WTC11 (cell line): ENCODE data around the gene UGT1A9. TPM values are rescaled to one million over a fixed set of nuclear protein-coding genes. Genes with fewer than 3 reads are reported as not detected.

Experiments
- ATAC-seq: fragments of 200-7000 bp; cut with Tn5 transposase; 2 replicates; pipeline ENCODE4 v1.10.0; 2021; ENCODE audit warnings: mild to moderate bottlenecking, moderate library complexity
- CTCF ChIA-PET: fragments of 300-600 bp; sonication (Branson Sonifier 250); formaldehyde crosslinking; loops from one replicate; lab custom pipeline; 2021; ENCODE audit warnings: antibody characterized with exemption; lab: Charles Lee
- POLR2A ChIA-PET: fragments of 350-600 bp; sonication (Branson Sonifier 250); formaldehyde crosslinking; loops from one replicate; lab custom pipeline; 2021; ENCODE audit warnings: antibody characterized with exemption; lab: Charles Lee
- DNase-seq: peaks from one replicate; pipeline ENCODE4 v3.0.0; 2021; ENCODE audit warnings: low spot score
- H3K27ac Mint-ChIP-seq: 2 replicates; pipeline ENCODE4 v1.8.0; 2021; ENCODE audit warnings: mixed read lengths
- H3K27me3 Mint-ChIP-seq: 2 replicates; pipeline ENCODE4 v1.8.0; 2021; ENCODE audit warnings: low read depth, mild to moderate bottlenecking, moderate library complexity, mixed read lengths
- H3K36me3 Mint-ChIP-seq: 2 replicates; pipeline ENCODE4 v1.8.0; 2021; ENCODE audit warnings: mixed read lengths
- H3K4me1 Mint-ChIP-seq: 2 replicates; pipeline ENCODE4 v1.8.0; 2022; ENCODE audit warnings: mixed read lengths
- H3K4me3 Mint-ChIP-seq: 2 replicates; pipeline ENCODE4 v1.8.0; 2021; ENCODE audit warnings: mild to moderate bottlenecking, moderate library complexity, mixed read lengths
- H3K9me3 Mint-ChIP-seq: 2 replicates; pipeline ENCODE4 v1.8.0; 2021; ENCODE audit warnings: mixed read lengths
- ATF3 ChIP-seq: sonication (generic); formaldehyde crosslinking; conservative IDR thresholded peaks from 2 replicates; pipeline ENCODE4 v1.8.1; 2022; ENCODE audit warnings: mild to moderate bottlenecking, missing genetic modification reagents
- CDX4 ChIP-seq: fragments of 250-450 bp; sonication (Bioruptor Pico); IDR thresholded peaks from 2 replicates; pipeline ENCODE4 v1.9.0; 2021; ENCODE audit warnings: moderate library complexity, mild to moderate bottlenecking, inconsistent platforms, borderline replicate concordance
- E2F1 ChIP-seq: sonication (generic); formaldehyde crosslinking; IDR thresholded peaks from 2 replicates; pipeline ENCODE4 v1.8.0; 2022; ENCODE audit warnings: mild to moderate bottlenecking, missing genetic modification reagents
- KAT7 ChIP-seq: sonication (generic); formaldehyde crosslinking; IDR thresholded peaks from 2 replicates; pipeline ENCODE4 v1.8.1; 2023; ENCODE audit warnings: missing genetic modification reagents, mild to moderate bottlenecking, borderline replicate concordance
- PRDM15 ChIP-seq: sonication (generic); formaldehyde crosslinking; IDR thresholded peaks from 2 replicates; pipeline ENCODE4 v1.8.0; 2022; ENCODE audit warnings: missing genetic modification reagents
- STAT6 ChIP-seq: sonication (generic); formaldehyde crosslinking; conservative IDR thresholded peaks from 2 replicates; pipeline ENCODE4 v1.8.1; 2023; ENCODE audit warnings: mild to moderate bottlenecking, low read depth, missing genetic modification reagents, moderate library complexity
- TCF7 ChIP-seq: sonication (generic); formaldehyde crosslinking; IDR thresholded peaks from 2 replicates; pipeline ENCODE4 v1.8.0; 2022; ENCODE audit warnings: mild to moderate bottlenecking, low read depth, missing genetic modification reagents, moderate library complexity
- TEAD1 ChIP-seq: sonication (generic); formaldehyde crosslinking; IDR thresholded peaks from 2 replicates; pipeline ENCODE4 v1.8.0; 2022; ENCODE audit warnings: mild to moderate bottlenecking, missing genetic modification reagents
- USF1 ChIP-seq: sonication (generic); formaldehyde crosslinking; IDR thresholded peaks from 2 replicates; pipeline ENCODE4 v1.8.0; 2022; ENCODE audit warnings: mild to moderate bottlenecking, missing genetic modification reagents
- ZNF532 ChIP-seq: fragments of 250-450 bp; sonication (Bioruptor Pico); IDR thresholded peaks from 2 replicates; pipeline ENCODE4 v1.9.0; 2021; ENCODE audit warnings: mild to moderate bottlenecking, borderline replicate concordance
- ZNF671 ChIP-seq: fragments of 250-450 bp; sonication (Bioruptor Pico); IDR thresholded peaks from 2 replicates; pipeline ENCODE4 v1.8.0; 2021; ENCODE audit warnings: mild to moderate bottlenecking
- ZSCAN18 ChIP-seq: fragments of 250-450 bp; sonication (Bioruptor Pico); IDR thresholded peaks from 2 replicates; pipeline ENCODE4 v2.1.2; 2022; ENCODE audit warnings: mild to moderate bottlenecking, moderate library complexity
- total RNA-seq: library from RNA; stranded (reverse); gene quantifications from 3 replicates; pipeline ENCODE4 v1.2.3, GENCODE V29; 2021

UGT1A9 gene
- total RNA-seq, 1 experiment from 2014 or later: not detected

- no peak for TF ChIP-seq ZSCAN18 (CRISPR knock-in tag)
- TF ChIP-seq ZNF671 (CRISPR knock-in tag): no peak
- no peak for TF ChIP-seq ZNF532
- TF ChIP-seq TEAD1 (CRISPR knock-in tag): no peak
- TF ChIP-seq USF1 (CRISPR knock-in tag): no peak
- TF ChIP-seq ATF3: no peak
Measured at GRCh38 chr2:233778030-233778429, 106.3 kb downstream of the UGT1A9 start, which contains the start of gene MROH2A (continued).

- H3K4me3 Mint-ChIP-seq: no peak overlapping the region
- H3K27me3 Mint-ChIP-seq: no peaks in the 10 kb centered on the region; the same call in 1 of the 2 replicates
- DNase-seq (no peak), ATAC-seq (no peak)
- TF ChIP-seq TEAD1 (CRISPR knock-in tag): no peak
- TF ChIP-seq CDX4 (CRISPR knock-in tag): no peak
- no peak for TF ChIP-seq KAT7 (CRISPR knock-in tag)
- no peak for TF ChIP-seq TCF7
- no peak for TF ChIP-seq E2F1 (CRISPR knock-in tag)
- TF ChIP-seq PRDM15 (CRISPR knock-in tag): no peak
- no peak for TF ChIP-seq STAT6 (CRISPR knock-in tag)
- ChIA-PET POLR2A (no interaction called here), CTCF (no interaction called here)
- H3K9me3 Mint-ChIP-seq: peaks cover 47% of the 10 kb centered on the region
- H3K27ac Mint-ChIP-seq: no peak overlapping the region
- peaks cover 8% of the 10 kb centered on the region for H3K36me3 Mint-ChIP-seq
- no peaks in the 10 kb centered on the region for H3K4me1 Mint-ChIP-seq
Measured at GRCh38 chr2:233779722-233780121, 108.0 kb downstream of the UGT1A9 start.
